ENCODE data around the gene IKZF2. TPM values are rescaled to one million over a fixed set of nuclear protein-coding genes. Genes with fewer than 3 reads are reported as not detected.
A peak's percentile ranks its signal among the peaks of the same experiment; 100 is the strongest.
"Not testable (repeated sequence)": the region's sequence is repeated elsewhere in the genome, so short reads cannot be mapped to it uniquely, and the experiment has no call there.

Gene IKZF2
- total and polyA plus RNA-seq, 5 experiments from 2014 or later, result 0.85 to 21.1 (median 2.9) TPM

DNA sequence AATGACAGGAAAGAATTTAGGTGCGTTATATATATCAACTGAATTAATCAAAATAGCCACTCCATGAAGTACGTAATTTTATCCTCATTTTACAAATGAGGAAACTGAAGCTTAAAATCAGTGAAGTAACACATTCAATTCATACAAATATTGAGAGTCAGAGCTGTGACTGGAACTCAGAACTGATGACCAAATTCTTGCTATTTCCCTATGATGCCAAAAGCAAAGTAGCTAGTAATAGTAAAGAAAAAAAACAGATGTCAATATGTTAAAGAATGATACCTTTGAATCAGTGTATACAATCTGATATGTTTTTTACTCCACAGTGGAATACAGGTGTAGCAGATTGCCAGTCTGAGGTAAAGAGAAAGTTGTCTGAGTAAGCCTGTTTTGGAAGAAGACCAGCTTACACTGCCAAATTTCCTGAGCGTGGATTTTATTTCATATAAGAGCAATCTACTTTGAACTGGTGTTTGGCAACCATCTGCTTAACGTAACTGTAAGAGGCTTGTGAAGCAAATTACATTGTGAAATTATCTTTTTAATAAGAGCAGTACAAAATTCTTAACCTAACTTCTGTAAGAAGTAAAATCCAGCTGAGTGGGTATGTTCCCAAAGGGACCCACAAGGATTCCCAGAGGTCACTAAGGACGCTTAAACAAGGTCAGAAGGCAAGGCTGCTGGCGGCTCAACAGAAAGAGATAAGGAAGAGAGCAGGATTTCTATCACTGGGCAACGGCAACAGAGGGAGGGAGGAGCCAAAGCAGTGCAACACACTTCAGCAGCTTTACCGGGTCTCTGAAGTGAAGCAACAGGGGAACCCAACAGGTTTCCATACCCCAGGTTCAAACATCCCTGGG lies 85.6 kb downstream of the IKZF2 start:
- peak overlapping the region; percentile 67 to 88 (median 77) for H3K4me3 Mint-ChIP-seq
- H3K4me1 Mint-ChIP-seq, result peaks cover 4 to 63% (median 38%) of the 10 kb centered on the region in 4 donors
- peaks cover 0 to 2% (median 0%) of the 10 kb centered on the region in 5 donors for H3K27me3 Mint-ChIP-seq
- ATAC-seq (peak; percentile 83 to 84), DNase-seq (peak in 4 of 10 donors; percentile 5 to 25 (median 22))
- H3K9me3 Mint-ChIP-seq, result no peaks in the 10 kb centered on the region
- H3K36me3 Mint-ChIP-seq, result no peaks in the 10 kb centered on the region
- POLR2A ChIA-PET, result no interaction called here
- H3K27ac Mint-ChIP-seq, result peak overlapping the region; percentile 14 to 81 (median 50)

DNA sequence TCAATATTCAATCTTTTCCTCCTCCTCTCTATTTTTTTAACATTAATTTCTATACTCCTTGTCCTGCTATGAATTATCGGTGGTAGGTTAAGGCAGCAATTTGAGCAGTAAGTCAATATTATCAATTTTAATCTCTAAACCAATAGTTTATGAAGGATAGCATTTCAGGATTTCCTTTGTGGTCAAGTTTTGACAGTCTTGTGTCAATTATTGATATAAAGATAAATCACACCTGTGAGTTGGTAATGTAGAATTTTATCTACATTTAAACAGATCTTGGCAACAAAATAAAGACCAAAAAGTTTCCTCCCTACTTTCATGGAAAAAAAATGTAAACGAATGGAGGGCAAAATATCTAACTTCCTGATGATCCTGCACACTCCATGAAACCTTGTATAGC lies 87.3 kb downstream of the IKZF2 start:
- Mint-ChIP-seq H3K36me3 (no peaks in the 10 kb centered on the region), H3K4me3 (no peak overlapping the region), H3K27me3 (peaks cover 0 to 2% (median 0%) of the 10 kb centered on the region in 5 donors), H3K9me3 (no peaks in the 10 kb centered on the region), H3K4me1 (peaks cover 2 to 54% (median 27%) of the 10 kb centered on the region in 4 donors), H3K27ac (no peak overlapping the region)
- POLR2A ChIA-PET, result no interaction called here
- ATAC-seq, result no peak
- DNase-seq, result no peak

DNA sequence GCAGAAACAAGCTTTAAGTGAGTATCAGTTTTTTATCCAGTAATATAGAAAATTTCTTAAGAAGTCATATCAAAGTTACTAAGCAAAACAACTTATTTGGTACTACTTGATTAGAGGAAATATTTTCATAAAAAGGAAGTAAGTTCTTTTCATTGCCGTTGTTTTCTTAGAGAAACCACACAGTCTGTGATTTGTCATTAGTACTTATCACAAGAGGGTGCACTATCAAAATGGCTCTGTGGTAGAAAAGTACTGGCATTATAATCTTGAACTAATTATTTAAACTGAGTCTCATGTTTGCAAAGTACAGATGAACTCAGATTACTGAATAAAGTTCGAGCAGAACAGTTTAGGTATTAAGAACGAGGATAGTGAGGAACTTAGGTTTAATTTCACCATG lies 93.4 kb downstream of the IKZF2 start:
- DNase-seq, result no peak
- Mint-ChIP-seq H3K27me3 (no peaks in the 10 kb centered on the region), H3K36me3 (no peaks in the 10 kb centered on the region), H3K9me3 (peaks cover 0 to 4% (median 0%) of the 10 kb centered on the region in 9 donors), H3K4me1 (peaks cover 0 to 25% (median 10%) of the 10 kb centered on the region in 4 donors), H3K4me3 (peak overlapping the region in 2 of 10 donors; percentile 11 to 46), H3K27ac (peak overlapping the region in 4 of 10 donors; percentile 71 to 77 (median 73))
- no peak for ATAC-seq
- POLR2A ChIA-PET, result interaction anchor here (1.3 kb wide), 1 partner anchor 95 kb away, joined by 3 read pairs; no protein-coding TSS in a partner anchor

DNA sequence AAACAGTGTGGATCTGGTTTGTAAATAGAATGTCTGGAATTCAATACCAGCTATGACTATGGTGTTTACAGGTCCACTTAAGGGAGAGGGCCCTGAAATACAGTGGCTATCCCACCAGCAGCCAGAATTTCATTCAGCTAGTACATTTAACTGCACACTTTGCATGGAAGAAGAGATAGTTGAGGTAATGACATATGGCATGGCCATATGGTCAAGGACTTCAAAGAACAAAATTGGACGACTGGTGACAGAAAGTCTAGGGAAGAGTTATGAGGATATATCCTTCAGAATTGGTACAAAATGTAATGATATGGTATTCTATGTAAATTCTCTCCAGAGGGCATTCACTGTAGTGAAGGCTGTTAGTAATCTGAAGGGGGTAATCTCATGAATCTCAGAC lies 105.0 kb downstream of the IKZF2 start:
- POLR2A ChIA-PET, result no interaction called here
- peaks cover 0 to 10% (median 4%) of the 10 kb centered on the region in 3 donors for H3K36me3 Mint-ChIP-seq
- ATAC-seq (no peak), DNase-seq (no peak)
- H3K9me3 Mint-ChIP-seq, result peaks cover 0 to 2% (median 0%) of the 10 kb centered on the region in 9 donors
- no peak overlapping the region for H3K4me3 Mint-ChIP-seq
- no peaks in the 10 kb centered on the region for H3K27me3 Mint-ChIP-seq
- H3K27ac Mint-ChIP-seq, result no peak overlapping the region
- H3K4me1 Mint-ChIP-seq, result peaks cover 0 to 3% (median 0%) of the 10 kb centered on the region in 4 donors

DNA sequence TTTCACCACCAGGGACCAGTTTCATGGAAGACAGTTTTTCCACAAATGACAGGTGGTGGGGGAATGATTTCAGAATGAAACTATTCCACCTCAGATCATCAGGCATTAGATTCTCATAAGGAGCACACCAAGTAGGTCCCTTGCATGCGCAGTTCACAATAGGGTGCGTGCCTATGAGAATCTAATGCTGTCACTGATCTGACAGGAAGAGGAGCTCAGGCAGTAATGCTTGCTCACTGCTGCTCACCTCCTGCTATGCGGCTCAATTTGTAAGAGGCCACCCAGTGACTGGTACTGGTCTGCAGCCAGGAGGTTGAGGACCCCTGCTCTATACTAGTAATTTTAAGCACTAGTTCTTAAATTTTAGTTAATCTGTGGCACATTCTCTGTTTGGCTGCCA lies 107.8 kb downstream of the IKZF2 start:
- H3K36me3 Mint-ChIP-seq, result peaks cover 0 to 10% (median 4%) of the 10 kb centered on the region in 3 donors
- DNase-seq (no peak), ATAC-seq (no peak)
- H3K27ac Mint-ChIP-seq, result no peak overlapping the region
- H3K27me3 Mint-ChIP-seq, result no peaks in the 10 kb centered on the region
- no peak overlapping the region for H3K4me3 Mint-ChIP-seq
- POLR2A ChIA-PET, result interaction anchor here (0.6 kb wide), 1 partner anchor 48 kb away, joined by 3 read pairs; no protein-coding TSS in a partner anchor
- peaks cover 0 to 4% (median under 1%) of the 10 kb centered on the region in 4 donors for H3K4me1 Mint-ChIP-seq
- H3K9me3 Mint-ChIP-seq, result peaks cover 0 to 2% (median 0%) of the 10 kb centered on the region in 9 donors

DNA sequence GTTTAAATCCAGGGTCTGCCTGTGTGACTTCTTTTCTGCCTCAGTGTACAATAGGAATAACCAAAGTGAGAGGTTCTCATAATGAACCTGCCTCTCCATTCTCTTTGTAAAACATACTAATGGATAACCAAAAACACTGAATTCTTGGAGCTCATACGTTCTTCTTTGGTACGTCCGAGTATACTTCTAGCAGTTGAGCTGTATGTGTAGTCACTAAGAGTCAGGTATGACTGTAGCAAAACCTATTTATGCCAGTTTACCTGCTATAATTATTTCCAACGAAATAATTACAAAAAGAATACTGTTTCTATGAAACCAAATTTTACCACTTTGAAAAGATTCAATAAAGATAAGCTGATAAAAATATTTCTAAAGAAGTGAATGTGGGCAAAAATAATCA lies 109.2 kb downstream of the IKZF2 start:
- Mint-ChIP-seq H3K9me3 (peaks cover 0 to 2% (median 0%) of the 10 kb centered on the region in 9 donors), H3K27me3 (no peaks in the 10 kb centered on the region), H3K4me1 (peaks cover 0 to 17% (median 10%) of the 10 kb centered on the region in 4 donors), H3K36me3 (peaks cover 0 to 10% (median 4%) of the 10 kb centered on the region in 3 donors), H3K4me3 (no peak overlapping the region), H3K27ac (peak overlapping the region in 1 of 10 donors; percentile 14)
- DNase-seq (no peak), ATAC-seq (no peak)
- POLR2A ChIA-PET, result no interaction called here

DNA sequence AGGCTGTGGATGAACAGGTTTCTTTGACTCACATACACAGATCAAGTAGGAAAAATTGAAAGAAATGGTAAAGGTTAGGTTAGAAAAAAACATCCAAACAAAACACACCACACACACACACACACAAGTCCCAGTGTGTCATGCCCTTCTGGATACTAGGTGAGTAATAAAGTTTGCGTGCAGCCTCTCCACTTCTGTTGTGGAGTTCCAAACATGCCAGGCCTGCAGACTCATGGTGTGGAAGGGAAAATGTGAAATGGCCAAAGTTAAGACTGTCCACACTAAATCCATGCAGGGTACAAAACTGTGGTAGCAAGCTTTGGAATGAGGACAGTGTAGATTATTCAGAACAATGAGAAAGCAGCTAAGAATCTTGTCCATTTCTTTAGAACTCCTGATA lies 114.6 kb downstream of the IKZF2 start:
- POLR2A ChIA-PET, result no interaction called here
- DNase-seq (no peak), ATAC-seq (no peak)
- Mint-ChIP-seq H3K27ac (peak overlapping the region in 1 of 10 donors; percentile 37), H3K9me3 (no peaks in the 10 kb centered on the region), H3K36me3 (peaks cover 0 to 2% (median 0%) of the 10 kb centered on the region in 3 donors), H3K27me3 (no peaks in the 10 kb centered on the region), H3K4me1 (peaks cover 3 to 44% (median 28%) of the 10 kb centered on the region in 4 donors), H3K4me3 (no peak overlapping the region)

DNA sequence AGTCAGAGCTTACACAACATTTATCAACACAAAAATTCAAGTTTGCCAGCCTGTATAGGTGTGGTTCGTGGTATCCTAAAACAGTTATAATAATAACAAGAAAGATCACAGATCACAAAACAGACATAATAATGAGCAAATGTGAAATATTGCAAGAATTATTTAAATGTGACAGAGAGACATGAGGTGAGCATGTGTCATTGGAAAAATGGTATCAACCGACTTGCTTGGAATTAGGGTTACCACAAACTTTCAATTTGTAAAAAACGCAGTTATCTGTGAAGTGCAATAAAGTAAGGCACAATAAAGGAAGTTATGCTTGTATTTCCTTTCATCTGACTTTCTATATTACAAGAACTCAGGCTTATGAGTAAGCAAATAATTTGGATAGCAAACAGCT lies 116.8 kb downstream of the IKZF2 start:
- POLR2A ChIA-PET, result no interaction called here
- Mint-ChIP-seq H3K27me3 (no peaks in the 10 kb centered on the region), H3K36me3 (no peaks in the 10 kb centered on the region), H3K9me3 (no peaks in the 10 kb centered on the region), H3K27ac (peak overlapping the region in 3 of 10 donors; percentile 0 to 72 (median 36)), H3K4me1 (peaks cover 3 to 45% (median 28%) of the 10 kb centered on the region in 4 donors), H3K4me3 (peak overlapping the region in 1 of 10 donors; percentile 9)
- no peak for DNase-seq
- no peak for ATAC-seq

DNA sequence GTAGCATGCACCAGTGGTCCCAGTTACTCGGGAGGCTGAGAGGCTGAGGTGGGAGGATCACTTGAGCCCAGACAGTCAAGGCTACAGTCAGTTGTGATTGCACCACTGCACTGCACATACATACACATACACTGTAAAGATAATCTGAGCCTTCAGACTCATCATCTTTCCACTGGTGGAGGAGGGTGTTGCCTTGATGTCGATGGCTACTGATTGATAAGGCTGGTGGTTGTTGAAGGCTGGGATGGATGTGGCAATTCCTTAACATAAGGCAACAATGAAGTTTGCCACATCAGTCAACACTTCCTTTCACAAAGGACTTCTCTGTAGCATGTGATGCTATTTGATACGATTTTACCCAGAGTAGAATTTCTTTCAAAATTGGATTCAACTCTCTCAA lies 118.8 kb downstream of the IKZF2 start:
- Mint-ChIP-seq H3K27me3 (no peaks in the 10 kb centered on the region), H3K4me1 (peaks cover 3 to 35% (median 22%) of the 10 kb centered on the region in 4 donors), H3K4me3 (no peak overlapping the region), H3K9me3 (no peaks in the 10 kb centered on the region), H3K27ac (peak overlapping the region in 1 of 10 donors; percentile 12), H3K36me3 (no peaks in the 10 kb centered on the region)
- POLR2A ChIA-PET, result no interaction called here
- ATAC-seq, result no peak
- no peak for DNase-seq

DNA sequence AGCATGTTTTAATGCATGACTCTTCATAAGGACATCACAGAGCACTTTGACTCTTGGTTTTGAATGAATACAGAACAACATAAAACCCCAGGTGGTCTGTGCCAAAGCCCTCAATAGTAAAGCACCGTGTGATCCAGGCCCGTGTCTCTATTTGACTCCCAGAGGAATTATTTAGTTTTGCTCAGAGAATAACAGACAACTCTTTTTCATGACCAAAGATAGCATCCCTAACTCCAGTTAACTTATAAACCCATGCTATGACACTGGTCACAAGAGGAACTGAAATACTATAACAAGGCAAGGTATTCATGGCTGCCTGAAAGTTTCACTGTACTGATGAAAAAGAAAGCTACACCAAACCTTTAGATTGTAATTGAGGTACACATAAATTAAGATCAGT lies 128.4 kb downstream of the IKZF2 start:
- DNase-seq, result no peak
- no peak for ATAC-seq
- no peaks in the 10 kb centered on the region for H3K9me3 Mint-ChIP-seq
- H3K27ac Mint-ChIP-seq, result peak overlapping the region in 2 of 10 donors; percentile 21 to 50
- H3K36me3 Mint-ChIP-seq, result peaks cover 4 to 5% (median 4%) of the 10 kb centered on the region in 3 donors
- H3K4me1 Mint-ChIP-seq, result peaks cover 0 to 13% (median 4%) of the 10 kb centered on the region in 4 donors
- H3K4me3 Mint-ChIP-seq, result no peak overlapping the region
- POLR2A ChIA-PET, result no interaction called here
- H3K27me3 Mint-ChIP-seq, result peaks cover 0 to 3% (median 0%) of the 10 kb centered on the region in 5 donors

DNA sequence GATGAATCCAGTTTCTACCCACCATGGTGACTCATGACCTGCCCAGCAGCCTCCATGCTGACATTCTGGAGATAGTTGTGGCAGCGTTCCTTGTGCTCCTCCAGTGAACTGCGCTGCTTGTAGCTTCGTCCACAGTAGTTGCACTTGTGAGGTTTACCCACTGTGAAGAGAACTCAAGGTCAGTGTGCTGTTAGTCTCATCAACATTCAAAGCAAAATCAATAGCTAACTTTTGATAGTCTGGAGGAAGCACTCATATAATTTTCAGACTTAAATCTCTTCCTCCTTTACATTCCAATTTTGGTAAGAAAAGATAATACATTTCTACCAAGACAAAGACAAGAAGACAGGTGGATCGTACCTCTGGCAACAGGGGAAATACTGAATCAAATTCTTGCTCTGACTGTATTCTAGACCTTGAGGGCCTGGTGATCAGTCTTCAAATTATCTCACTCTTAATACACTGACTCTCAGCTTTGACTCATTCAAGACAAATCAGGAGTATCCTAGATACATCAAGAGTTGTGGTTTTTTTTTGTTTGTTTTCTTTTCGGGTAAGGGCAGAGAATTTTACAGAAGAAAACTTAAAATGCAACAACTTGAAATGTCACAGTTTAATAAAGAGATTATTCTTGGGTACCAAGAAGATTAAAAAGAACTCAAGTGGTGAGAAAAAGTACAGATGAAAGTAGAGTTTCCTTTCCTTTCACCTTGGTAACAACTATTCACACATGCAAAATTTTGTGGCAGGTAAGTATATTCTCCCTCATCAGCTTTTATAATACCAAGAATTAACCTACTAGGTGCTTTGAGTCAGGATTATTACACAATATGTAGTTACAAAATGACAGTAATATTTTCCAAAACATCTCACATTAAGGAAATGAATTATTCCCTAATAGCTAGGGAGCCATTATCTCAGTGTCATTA lies 129.2 kb downstream of the IKZF2 start:
- Mint-ChIP-seq H3K36me3 (peaks cover 4 to 5% (median 4%) of the 10 kb centered on the region in 3 donors), H3K27ac (peak overlapping the region in 2 of 10 donors; percentile 21 to 50), H3K27me3 (peaks cover 0 to 3% (median 0%) of the 10 kb centered on the region in 5 donors), H3K9me3 (no peaks in the 10 kb centered on the region), H3K4me3 (no peak overlapping the region), H3K4me1 (peaks cover 0 to 13% (median 6%) of the 10 kb centered on the region in 4 donors)
- POLR2A ChIA-PET, result no interaction called here
- no peak for DNase-seq
- ATAC-seq, result no peak

DNA sequence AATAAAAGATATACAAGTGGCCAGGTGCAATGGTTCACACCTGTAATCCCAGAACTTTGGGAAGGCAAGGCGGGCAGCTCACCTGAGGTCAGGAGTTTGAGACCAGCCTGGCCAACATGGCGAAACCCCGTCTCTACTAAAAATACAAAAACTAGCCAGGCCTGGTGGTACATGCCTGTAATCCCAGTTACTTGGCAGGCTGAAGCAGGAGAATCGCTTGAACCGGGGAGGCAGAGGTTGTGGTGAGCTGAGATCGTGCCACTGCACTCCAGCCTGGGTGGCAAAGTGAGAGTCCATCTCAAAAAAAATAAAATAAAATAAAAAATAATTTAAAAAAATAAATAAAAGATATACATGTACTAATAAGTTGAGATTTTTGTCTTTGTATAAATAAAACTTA lies 130.5 kb downstream of the IKZF2 start:
- H3K9me3 Mint-ChIP-seq, H3K36me3 Mint-ChIP-seq, H3K27ac Mint-ChIP-seq, POLR2A ChIA-PET, H3K27me3 Mint-ChIP-seq, H3K4me3 Mint-ChIP-seq, ATAC-seq, DNase-seq: not testable (repeated sequence)
- peaks cover 0 to 13% (median 6%) of the 10 kb centered on the region in 4 donors for H3K4me1 Mint-ChIP-seq
